C4-2B (cell line): ENCODE results near the gene CDRT15L2.

Experiments
- ZFX ChIP-seq: fragments of 450-650 bp; IDR thresholded peaks from 2 replicates; pipeline ENCODE4 v1.6.1; 2017
- TF ChIP-seq, protein P1 (sequence below): fragments of 450-650 bp; conservative IDR thresholded peaks from 2 replicates; pipeline ENCODE4 v1.5.1; 2017; ENCODE audit warnings: mild to moderate bottlenecking

DNA sequence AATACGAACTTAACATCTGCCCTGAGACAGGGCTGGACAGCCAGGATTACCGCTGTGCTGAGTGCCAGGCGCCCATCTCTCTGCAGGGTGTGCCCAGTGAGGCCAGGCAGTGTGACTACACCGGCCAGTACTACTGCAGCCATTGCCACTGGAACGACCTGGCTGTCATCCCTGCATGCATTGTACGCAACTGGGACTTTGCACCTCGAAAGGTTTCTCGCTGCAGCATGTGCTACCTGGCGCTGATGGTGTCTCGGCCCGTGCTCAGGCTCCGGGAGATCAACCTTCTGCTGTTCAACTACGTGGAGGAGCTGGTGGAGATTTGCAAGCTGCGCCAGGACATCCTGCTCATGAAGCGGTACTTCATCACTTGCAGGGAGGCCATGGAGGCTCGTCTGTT lies 33.7 kb downstream of the CDRT15L2 start:
- TF ChIP-seq, protein P1, sequence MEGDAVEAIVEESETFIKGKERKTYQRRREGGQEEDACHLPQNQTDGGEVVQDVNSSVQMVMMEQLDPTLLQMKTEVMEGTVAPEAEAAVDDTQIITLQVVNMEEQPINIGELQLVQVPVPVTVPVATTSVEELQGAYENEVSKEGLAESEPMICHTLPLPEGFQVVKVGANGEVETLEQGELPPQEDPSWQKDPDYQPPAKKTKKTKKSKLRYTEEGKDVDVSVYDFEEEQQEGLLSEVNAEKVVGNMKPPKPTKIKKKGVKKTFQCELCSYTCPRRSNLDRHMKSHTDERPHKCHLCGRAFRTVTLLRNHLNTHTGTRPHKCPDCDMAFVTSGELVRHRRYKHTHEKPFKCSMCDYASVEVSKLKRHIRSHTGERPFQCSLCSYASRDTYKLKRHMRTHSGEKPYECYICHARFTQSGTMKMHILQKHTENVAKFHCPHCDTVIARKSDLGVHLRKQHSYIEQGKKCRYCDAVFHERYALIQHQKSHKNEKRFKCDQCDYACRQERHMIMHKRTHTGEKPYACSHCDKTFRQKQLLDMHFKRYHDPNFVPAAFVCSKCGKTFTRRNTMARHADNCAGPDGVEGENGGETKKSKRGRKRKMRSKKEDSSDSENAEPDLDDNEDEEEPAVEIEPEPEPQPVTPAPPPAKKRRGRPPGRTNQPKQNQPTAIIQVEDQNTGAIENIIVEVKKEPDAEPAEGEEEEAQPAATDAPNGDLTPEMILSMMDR: no peak
- TF ChIP-seq ZFX: no peak
